ENCODE data around the gene COL11A2. TPM values are rescaled to one million over a fixed set of nuclear protein-coding genes. Genes with fewer than 3 reads are reported as not detected.
A peak's percentile ranks its signal among the peaks of the same experiment; 100 is the strongest.

Gene COL11A2
- total and polyA plus RNA-seq, 12 donors: 0.52 to 8.7 (median 0.94) TPM

DNA sequence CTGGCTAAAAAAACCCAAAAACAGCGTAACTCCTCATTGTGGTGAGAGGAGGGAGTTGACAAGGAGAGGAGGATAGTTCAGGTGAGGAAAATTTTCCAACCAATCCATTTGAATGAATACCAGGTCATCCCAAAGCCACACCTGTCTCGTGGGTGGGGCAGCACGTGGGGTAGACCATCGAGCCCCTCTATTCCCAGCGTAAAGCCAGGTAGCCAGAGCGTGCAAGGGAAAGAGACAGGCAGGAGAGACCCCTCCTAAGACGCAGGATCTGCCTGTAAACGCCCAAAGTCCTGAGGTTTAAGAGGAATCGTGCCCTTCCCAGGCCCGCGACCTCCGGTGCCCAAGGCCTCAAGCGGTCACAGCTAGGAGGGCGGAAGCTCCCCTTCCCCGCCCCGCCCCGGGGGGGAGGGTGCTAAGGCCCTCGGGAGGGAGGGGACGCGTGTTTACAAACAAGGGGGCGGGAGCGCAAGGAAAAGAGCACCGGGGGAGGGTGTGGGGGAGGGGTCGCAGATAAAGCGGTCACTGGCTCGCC, 7.5 kb upstream of the COL11A2 start:
- TF ChIP-seq, protein P1, sequence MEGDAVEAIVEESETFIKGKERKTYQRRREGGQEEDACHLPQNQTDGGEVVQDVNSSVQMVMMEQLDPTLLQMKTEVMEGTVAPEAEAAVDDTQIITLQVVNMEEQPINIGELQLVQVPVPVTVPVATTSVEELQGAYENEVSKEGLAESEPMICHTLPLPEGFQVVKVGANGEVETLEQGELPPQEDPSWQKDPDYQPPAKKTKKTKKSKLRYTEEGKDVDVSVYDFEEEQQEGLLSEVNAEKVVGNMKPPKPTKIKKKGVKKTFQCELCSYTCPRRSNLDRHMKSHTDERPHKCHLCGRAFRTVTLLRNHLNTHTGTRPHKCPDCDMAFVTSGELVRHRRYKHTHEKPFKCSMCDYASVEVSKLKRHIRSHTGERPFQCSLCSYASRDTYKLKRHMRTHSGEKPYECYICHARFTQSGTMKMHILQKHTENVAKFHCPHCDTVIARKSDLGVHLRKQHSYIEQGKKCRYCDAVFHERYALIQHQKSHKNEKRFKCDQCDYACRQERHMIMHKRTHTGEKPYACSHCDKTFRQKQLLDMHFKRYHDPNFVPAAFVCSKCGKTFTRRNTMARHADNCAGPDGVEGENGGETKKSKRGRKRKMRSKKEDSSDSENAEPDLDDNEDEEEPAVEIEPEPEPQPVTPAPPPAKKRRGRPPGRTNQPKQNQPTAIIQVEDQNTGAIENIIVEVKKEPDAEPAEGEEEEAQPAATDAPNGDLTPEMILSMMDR (IDR thresholded peaks at IDR 0.05): no peak
- Histone ChIP-seq H3K36me3 (peaks cover 0 to 61% (median 43%) of the 10 kb centered on the region in 9 donors), H3K27me3 (no peaks in the 10 kb centered on the region), H3K27ac (peak overlapping the region; percentile 94 to 99 (median 98)), H3K4me3 (peak overlapping the region; percentile 56 to 97 (median 80)), H3K9me3 (no peaks in the 10 kb centered on the region), H3K4me1 (peaks cover 27 to 72% (median 60%) of the 10 kb centered on the region in 9 donors)
- DNase-seq: peak; percentile 69 to 78
- peak; percentile 22 to 60 (median 28) for ATAC-seq
- WGBS, 2 donors: 3 to 4% methylated on average over 24 to 26 of the region's 26 CpGs
- intact Hi-C loops (cut with DNase I): loop anchor here in 8 of 10 donors (2.0 to 10.0 kb wide), 8 partner anchors 37 to 1067 kb away; partner anchors contain the start of genes AGPAT1 (in 1 of the 8), BRD2 (in 1 of the 8) and RNF5 (in 1 of the 8)

DNA sequence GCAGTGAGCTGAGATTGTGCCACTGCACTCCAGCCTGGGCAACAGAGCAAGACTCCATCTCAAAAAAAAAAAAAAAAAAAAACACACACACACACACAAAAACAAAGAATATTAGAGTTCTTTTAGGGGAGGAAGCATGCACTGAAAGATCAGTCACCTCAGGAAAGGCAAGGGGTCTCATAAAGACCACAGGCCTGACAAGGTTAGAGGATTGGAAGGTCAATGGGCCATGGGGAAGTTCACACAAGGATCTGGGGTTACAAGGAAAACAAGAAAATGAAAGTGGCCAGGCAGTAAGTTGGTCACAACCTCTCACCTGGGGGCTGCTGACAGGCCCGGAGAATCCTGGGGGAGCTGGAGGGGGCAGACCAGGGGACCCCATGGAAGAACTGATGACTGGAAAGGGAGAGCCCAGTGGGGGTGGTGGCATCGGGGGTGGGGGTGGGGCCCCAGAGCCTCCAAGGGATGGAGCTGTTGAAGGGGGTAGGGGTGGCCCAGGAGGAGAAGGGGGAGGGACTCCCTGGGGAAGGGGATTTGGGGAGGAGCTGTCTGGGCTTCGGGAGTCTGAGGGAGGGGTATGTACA, 6.7 kb upstream of the COL11A2 start:
- Histone ChIP-seq H3K4me1 (peaks cover 24 to 66% (median 55%) of the 10 kb centered on the region in 9 donors), H3K27ac (peak overlapping the region in 9 of 10 donors; percentile 94 to 99 (median 99)), H3K36me3 (peaks cover 0 to 68% (median 43%) of the 10 kb centered on the region in 9 donors), H3K9me3 (no peaks in the 10 kb centered on the region), H3K4me3 (peak overlapping the region in 9 of 10 donors; percentile 56 to 97 (median 78)), H3K27me3 (no peaks in the 10 kb centered on the region)
- intact Hi-C loops (cut with DNase I): loop anchor here in 7 of 10 donors (2.0 to 5.0 kb wide), 3 partner anchors 37 to 232 kb away; partner anchors contain the start of gene BRD2 (in 1 of the 7)
- DNase-seq (no peak), ATAC-seq (no peak)
- TF ChIP-seq, protein P1 (IDR thresholded peaks at IDR 0.05): no peak
- WGBS, 2 donors: 32% methylated on average over 3 of the region's 3 CpGs

DNA sequence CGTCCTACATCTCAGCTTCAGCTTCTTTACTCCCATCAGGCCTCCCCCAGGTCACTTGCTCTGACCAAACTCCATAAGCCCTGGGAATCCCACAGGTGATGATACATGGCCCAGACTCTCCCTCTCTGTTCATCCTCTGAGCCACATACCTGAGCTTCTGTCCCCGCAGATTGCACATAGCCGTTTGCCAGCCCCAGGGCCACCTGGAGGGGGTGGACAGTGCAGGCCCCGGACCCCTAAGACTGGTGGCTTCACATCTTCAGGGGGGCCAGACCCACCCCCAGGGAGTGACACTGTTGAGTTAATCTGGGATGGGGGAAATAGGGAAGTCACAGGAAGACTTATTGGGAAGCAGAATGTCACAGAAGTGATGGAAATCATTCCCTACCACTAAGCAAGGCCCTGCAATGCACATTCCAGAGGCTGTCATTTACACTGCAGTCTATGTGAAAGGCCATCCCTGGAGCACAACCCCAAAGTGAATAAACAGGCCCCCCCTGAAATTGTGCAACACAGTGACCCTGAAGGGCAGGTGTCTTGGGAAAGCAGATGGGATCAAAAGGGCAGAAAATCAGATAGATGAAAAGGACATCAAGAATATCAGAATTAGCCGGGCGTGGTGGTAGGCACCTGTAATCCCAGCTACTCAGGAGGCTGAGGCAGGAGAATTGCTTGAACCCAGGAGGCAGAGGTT, 6.0 kb upstream of the COL11A2 start:
- TF ChIP-seq, protein P1 (IDR thresholded peaks at IDR 0.05): no peak
- DNase-seq (no peak), ATAC-seq (no peak)
- no peak overlapping the region for H3K4me3 ChIP-seq
- intact Hi-C loops (cut with DNase I): loop anchor here in 7 of 10 donors (2.0 to 5.0 kb wide), 3 partner anchors 36 to 231 kb away; partner anchors contain the start of gene BRD2 (in 1 of the 7)
- no peaks in the 10 kb centered on the region for H3K27me3 ChIP-seq
- H3K4me1 ChIP-seq: peaks cover 22 to 64% (median 52%) of the 10 kb centered on the region in 9 donors
- H3K27ac ChIP-seq: peak overlapping the region in 4 of 10 donors; percentile 6 to 26 (median 15)
- WGBS, 2 donors: 69 to 79% methylated on average over 6 of the region's 6 CpGs
- peaks cover 0 to 62% (median 41%) of the 10 kb centered on the region in 9 donors for H3K36me3 ChIP-seq
- no peaks in the 10 kb centered on the region for H3K9me3 ChIP-seq
